WTC11 (cell line): ENCODE measurements around the gene PDIK1L.

Experiments
- ATF6 ChIP-seq: sonication (generic); formaldehyde crosslinking; IDR thresholded peaks from 2 replicates; pipeline ENCODE4 v1.8.1; 2023; ENCODE audit warnings: mild to moderate bottlenecking, missing genetic modification reagents
- CTCF ChIP-seq: fragments of 200-600 bp; IDR thresholded peaks from 2 replicates; pipeline ENCODE4 v1.8.0; 2022; ENCODE audit warnings: antibody characterized with exemption
- E2F4 ChIP-seq: sonication (generic); formaldehyde crosslinking; IDR thresholded peaks from 2 replicates; pipeline ENCODE4 v1.8.1; 2022; ENCODE audit warnings: low read depth, mild to moderate bottlenecking, moderate library complexity, missing genetic modification reagents, borderline replicate concordance
- JUN ChIP-seq: sonication (generic); formaldehyde crosslinking; IDR thresholded peaks from 2 replicates; pipeline ENCODE4 v1.8.0; 2023; ENCODE audit warnings: mild to moderate bottlenecking, missing genetic modification reagents
- KAT7 ChIP-seq: sonication (generic); formaldehyde crosslinking; IDR thresholded peaks from 2 replicates; pipeline ENCODE4 v1.8.1; 2023; ENCODE audit warnings: missing genetic modification reagents, mild to moderate bottlenecking, borderline replicate concordance
- NFE2L1 ChIP-seq: sonication (generic); formaldehyde crosslinking; IDR thresholded peaks from 2 replicates; pipeline ENCODE4 v1.8.1; 2023; ENCODE audit warnings: missing genetic modification reagents
- NFYB ChIP-seq: sonication (generic); formaldehyde crosslinking; conservative IDR thresholded peaks from 2 replicates; pipeline ENCODE4 v1.8.0; 2022; ENCODE audit warnings: low read depth, missing genetic modification reagents
- ZNF281 ChIP-seq: sonication (generic); formaldehyde crosslinking; IDR thresholded peaks from 2 replicates; pipeline ENCODE4 v1.8.0; 2023; ENCODE audit warnings: mild to moderate bottlenecking, missing genetic modification reagents
- TF ChIP-seq, protein P1 (sequence below): sonication (generic); formaldehyde crosslinking; IDR thresholded peaks from 2 replicates; pipeline ENCODE4 v1.8.1; 2023; ENCODE audit warnings: mild to moderate bottlenecking, missing genetic modification reagents, borderline replicate concordance
- TF ChIP-seq, protein P2 (sequence below): sonication (generic); formaldehyde crosslinking; conservative IDR thresholded peaks from 2 replicates; pipeline ENCODE4 v1.8.1; 2022; ENCODE audit warnings: mild to moderate bottlenecking, missing genetic modification reagents
- TF ChIP-seq, protein P3 (sequence below): fragments of 250-450 bp; sonication (Bioruptor Pico); IDR thresholded peaks from 2 replicates; pipeline ENCODE4 v1.9.0; 2021; ENCODE audit warnings: moderate library complexity, mild to moderate bottlenecking, inconsistent platforms, borderline replicate concordance

- no peak for TF ChIP-seq CTCF
- TF ChIP-seq JUN, result no peak
- no peak for TF ChIP-seq ZNF281 (CRISPR knock-in tag)
- TF ChIP-seq E2F4 (CRISPR knock-in tag), result no peak
- TF ChIP-seq, protein P1, sequence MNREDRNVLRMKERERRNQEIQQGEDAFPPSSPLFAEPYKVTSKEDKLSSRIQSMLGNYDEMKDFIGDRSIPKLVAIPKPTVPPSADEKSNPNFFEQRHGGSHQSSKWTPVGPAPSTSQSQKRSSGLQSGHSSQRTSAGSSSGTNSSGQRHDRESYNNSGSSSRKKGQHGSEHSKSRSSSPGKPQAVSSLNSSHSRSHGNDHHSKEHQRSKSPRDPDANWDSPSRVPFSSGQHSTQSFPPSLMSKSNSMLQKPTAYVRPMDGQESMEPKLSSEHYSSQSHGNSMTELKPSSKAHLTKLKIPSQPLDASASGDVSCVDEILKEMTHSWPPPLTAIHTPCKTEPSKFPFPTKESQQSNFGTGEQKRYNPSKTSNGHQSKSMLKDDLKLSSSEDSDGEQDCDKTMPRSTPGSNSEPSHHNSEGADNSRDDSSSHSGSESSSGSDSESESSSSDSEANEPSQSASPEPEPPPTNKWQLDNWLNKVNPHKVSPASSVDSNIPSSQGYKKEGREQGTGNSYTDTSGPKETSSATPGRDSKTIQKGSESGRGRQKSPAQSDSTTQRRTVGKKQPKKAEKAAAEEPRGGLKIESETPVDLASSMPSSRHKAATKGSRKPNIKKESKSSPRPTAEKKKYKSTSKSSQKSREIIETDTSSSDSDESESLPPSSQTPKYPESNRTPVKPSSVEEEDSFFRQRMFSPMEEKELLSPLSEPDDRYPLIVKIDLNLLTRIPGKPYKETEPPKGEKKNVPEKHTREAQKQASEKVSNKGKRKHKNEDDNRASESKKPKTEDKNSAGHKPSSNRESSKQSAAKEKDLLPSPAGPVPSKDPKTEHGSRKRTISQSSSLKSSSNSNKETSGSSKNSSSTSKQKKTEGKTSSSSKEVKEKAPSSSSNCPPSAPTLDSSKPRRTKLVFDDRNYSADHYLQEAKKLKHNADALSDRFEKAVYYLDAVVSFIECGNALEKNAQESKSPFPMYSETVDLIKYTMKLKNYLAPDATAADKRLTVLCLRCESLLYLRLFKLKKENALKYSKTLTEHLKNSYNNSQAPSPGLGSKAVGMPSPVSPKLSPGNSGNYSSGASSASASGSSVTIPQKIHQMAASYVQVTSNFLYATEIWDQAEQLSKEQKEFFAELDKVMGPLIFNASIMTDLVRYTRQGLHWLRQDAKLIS (CRISPR knock-in tag), result no peak
- no peak for TF ChIP-seq NFYB (CRISPR knock-in tag)
- TF ChIP-seq KAT7 (CRISPR knock-in tag), result no peak
- no peak for TF ChIP-seq ATF6
- TF ChIP-seq, protein P2, sequence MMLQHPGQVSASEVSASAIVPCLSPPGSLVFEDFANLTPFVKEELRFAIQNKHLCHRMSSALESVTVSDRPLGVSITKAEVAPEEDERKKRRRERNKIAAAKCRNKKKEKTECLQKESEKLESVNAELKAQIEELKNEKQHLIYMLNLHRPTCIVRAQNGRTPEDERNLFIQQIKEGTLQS (CRISPR knock-in tag), result no peak
- no peak for TF ChIP-seq NFE2L1 (CRISPR knock-in tag)
- TF ChIP-seq, protein P3, sequence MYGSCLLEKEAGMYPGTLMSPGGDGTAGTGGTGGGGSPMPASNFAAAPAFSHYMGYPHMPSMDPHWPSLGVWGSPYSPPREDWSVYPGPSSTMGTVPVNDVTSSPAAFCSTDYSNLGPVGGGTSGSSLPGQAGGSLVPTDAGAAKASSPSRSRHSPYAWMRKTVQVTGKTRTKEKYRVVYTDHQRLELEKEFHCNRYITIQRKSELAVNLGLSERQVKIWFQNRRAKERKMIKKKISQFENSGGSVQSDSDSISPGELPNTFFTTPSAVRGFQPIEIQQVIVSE (CRISPR knock-in tag), result no peak
Observed at GRCh38 chr1:26070963-26071342, 40.7 kb upstream of the PDIK1L start.
